Stimulated activated effector memory CD8-positive, alpha-beta T cell treated with anti-CD3 and anti-CD28 coated beads, Interleukin-12 subunit alpha, Interleukin-12 subunit beta, amount 100 ng/mL, for 72 hours (primary cell): ENCODE data around the gene PRDM16.

Experiments used
- ATAC-seq: fragments of 150-1000 bp; cut with Tn5 transposase; 2 replicates; pipeline ENCODE4 v1.10.0; 2021
- DNase-seq, 2 donors: peaks; one replicate each; pipeline ENCODE4 v3.0.0; 2021 to 2022; ENCODE audit warnings: low spot score in 2 of 2
- H3K27ac Mint-ChIP-seq: one replicate; pipeline ENCODE4 v1.8.0; 2022; ENCODE audit warnings: mild to moderate bottlenecking, mixed read lengths
- H3K36me3 Mint-ChIP-seq: one replicate; pipeline ENCODE4 v1.8.0; 2022; ENCODE audit warnings: mild to moderate bottlenecking, mixed read lengths
- H3K4me1 Mint-ChIP-seq: one replicate; pipeline ENCODE4 v1.8.0; 2022; ENCODE audit warnings: mixed read lengths
- H3K4me3 Mint-ChIP-seq: one replicate; pipeline ENCODE4 v1.8.0; 2022; ENCODE audit warnings: mild to moderate bottlenecking, mixed read lengths
- H3K9me3 Mint-ChIP-seq: one replicate; pipeline ENCODE4 v1.8.0; 2022; ENCODE audit warnings: mixed read lengths

The PRDM16 gene

DNA sequence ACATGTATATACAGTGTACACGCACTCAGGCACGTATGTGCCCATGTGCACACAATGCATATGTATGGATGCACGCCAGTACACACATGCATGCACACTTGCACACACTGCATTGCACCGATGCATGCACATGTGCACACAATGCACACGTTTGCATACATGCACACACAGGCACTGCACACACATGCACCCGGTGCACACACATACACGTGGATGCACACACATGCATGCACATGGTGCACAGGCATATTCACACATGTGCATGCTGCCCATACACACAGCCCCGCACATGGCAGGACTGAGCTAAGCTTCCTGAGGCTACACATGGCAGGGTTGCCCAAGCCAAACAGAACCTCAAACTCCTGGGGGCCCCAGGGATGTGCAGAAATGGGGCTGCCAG, 405.0 kb downstream of the PRDM16 start:
- DNase-seq: no peak
- peaks cover 8% of the 10 kb centered on the region for H3K4me1 Mint-ChIP-seq
- no peaks in the 10 kb centered on the region for H3K9me3 Mint-ChIP-seq

DNA sequence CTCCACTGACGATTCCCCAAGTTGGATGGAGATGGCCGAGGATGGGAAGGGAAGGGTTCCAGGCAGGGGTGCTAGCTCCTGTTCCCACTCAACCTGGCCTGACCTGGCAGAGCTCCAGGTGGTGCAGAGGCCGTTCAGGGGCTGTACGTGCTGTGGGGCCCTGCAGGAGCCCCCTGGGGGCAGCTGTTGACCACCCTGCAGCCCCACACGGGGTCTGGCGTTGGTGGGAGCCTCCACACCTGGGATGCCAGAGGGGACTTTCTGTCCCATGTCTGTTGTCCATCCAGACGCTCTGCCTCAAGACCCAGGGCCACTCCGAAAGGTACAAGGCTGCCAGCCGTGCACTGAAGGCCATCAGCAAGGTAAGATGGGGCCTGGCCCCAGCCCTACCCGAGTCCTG, 405.4 kb downstream of the PRDM16 start:
- no peaks in the 10 kb centered on the region for H3K9me3 Mint-ChIP-seq
- H3K4me3 Mint-ChIP-seq: no peak overlapping the region
- DNase-seq (no peak), ATAC-seq (no peak)
- no peaks in the 10 kb centered on the region for H3K36me3 Mint-ChIP-seq
- no peak overlapping the region for H3K27ac Mint-ChIP-seq
- H3K4me1 Mint-ChIP-seq: peaks cover 8% of the 10 kb centered on the region

More for the DNA sequence above, 405.0 kb downstream of the PRDM16 start:
- H3K36me3 Mint-ChIP-seq: no peaks in the 10 kb centered on the region
- no peak overlapping the region for H3K4me3 Mint-ChIP-seq
- no peak for ATAC-seq
- no peak overlapping the region for H3K27ac Mint-ChIP-seq

DNA sequence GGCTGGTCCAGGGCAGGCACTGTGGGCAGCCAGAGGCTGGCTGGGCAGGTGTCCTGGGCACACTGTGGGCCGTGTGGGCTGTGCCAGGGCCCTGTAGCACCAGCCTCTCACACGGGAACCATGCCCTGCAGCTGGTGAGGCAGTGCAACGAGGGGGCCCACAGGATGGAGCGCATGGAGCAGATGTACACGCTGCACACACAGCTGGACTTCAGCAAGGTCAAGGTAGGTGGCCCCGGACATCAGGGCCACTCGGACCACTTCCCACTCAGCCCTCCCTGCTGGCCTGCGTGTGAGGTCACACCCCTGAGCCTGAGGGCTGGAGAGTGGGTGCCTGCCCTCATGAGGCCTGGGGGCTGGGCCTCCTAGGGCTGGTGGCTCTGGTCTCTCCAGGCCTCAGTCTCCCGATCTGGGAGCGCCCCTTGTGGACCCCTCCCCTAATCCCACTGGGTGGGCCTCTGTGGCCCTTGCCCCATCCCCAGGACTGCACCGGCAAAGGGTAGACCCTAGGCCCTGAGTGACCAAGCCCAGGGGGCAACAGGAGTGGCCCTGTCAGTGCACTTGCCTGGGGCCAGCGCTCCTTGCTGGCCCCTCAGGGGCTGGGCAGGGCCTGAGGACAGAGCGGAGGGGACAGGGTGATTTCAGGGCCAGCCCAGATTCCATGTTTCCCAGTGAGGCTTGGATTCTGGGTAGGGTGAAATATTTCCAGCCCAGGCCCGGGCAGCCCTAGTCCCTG, 407.0 kb downstream of the PRDM16 start:
- Mint-ChIP-seq H3K36me3 (no peaks in the 10 kb centered on the region), H3K9me3 (no peaks in the 10 kb centered on the region), H3K4me1 (no peaks in the 10 kb centered on the region), H3K27ac (no peak overlapping the region), H3K4me3 (no peak overlapping the region)
- ATAC-seq: no peak
- no peak for DNase-seq

GRCh38 chr1:3476666-3477065, 407.7 kb downstream of the PRDM16 start:
- Mint-ChIP-seq H3K36me3 (no peaks in the 10 kb centered on the region), H3K4me1 (no peaks in the 10 kb centered on the region), H3K27ac (no peak overlapping the region), H3K9me3 (no peaks in the 10 kb centered on the region), H3K4me3 (no peak overlapping the region)
- ATAC-seq (no peak), DNase-seq (no peak)

DNA sequence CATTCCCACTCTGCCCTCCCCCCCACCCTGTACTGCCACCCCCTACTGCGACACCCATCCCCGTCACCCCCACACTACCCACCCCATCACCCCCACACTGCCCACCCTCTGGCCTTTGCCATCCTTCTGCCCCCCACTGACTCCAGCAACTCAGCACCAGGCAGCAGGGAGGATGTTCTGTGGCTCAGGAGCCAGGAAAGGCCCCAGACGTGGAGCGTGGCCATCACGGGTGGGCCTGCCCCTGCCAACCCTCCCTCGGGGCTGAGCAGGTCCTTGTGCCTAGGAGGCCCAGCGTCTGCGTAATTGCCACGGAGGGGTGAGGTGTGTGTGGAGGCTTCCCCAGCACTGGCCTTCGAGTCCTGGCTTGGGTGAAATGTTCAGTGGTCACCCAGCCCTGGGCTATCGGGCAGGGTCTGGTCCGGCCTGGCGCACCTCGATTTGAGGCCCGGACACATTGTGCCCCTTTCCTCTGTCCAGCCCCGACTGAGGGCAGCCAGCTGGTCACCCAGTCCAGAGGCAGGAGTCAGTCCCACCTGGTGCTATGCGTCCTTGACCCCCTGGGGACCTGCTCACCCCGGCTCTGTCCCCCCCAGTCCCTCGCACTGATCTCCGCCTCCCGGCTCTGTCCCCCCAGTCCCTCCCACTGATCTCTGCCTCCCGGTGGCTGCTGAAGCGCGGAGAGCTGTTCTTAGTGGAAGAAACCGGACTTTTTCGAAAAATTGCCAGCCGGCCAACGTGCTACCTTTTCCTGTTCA, 408.4 kb downstream of the PRDM16 start:
- ATAC-seq (no peak), DNase-seq (no peak)
- Mint-ChIP-seq H3K4me1 (no peaks in the 10 kb centered on the region), H3K4me3 (no peak overlapping the region), H3K9me3 (no peaks in the 10 kb centered on the region), H3K36me3 (no peaks in the 10 kb centered on the region), H3K27ac (no peak overlapping the region)

GRCh38 chr1:3478187-3478586, 409.2 kb downstream of the PRDM16 start:
- Mint-ChIP-seq H3K4me1 (no peaks in the 10 kb centered on the region), H3K9me3 (no peaks in the 10 kb centered on the region), H3K36me3 (no peaks in the 10 kb centered on the region), H3K4me3 (no peak overlapping the region), H3K27ac (no peak overlapping the region)
- DNase-seq (no peak), ATAC-seq (no peak)

DNA sequence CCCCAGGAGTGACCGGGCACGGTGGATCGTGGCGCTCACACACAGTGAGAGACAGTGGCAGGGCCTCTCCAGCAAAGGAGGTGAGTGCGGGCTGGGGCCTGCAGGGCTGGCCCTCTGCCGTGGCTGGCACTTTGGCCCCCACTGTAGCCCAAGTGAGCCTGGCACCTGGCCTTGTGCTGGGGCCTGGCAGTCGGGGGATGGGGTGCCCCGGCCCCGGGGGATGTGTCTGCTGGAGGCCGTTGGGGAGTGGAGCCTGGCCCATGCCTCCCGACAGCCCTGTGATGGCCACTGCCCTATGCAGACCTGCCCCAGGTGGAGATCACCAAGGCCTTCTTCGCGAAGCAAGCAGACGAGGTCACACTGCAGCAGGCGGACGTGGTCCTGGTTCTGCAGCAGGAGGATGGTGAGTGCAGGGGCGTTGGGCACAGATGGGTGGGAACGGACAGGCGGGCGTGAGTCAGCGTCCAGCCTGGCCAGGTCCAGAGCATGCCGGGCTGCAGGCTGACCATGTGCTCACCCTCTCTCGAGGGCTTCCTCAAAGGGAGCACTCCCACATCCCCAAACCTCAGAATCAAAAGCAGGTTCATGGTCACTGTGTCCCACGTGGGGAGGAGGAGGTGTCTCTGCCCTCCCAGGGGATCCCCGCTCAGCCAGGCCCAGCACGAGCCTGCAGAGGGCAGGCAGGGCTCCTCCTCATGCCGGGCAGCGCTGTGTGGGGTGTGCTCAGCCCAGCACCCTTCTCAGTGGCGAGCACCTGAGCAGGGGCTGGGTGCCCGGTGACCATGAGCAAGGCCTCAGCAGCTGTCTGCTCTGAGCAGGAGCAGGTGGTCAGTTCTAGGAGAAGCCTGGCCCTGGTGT, 410.7 kb downstream of the PRDM16 start:
- Mint-ChIP-seq H3K36me3 (no peaks in the 10 kb centered on the region), H3K4me3 (no peak overlapping the region), H3K9me3 (no peaks in the 10 kb centered on the region), H3K4me1 (no peaks in the 10 kb centered on the region), H3K27ac (no peak overlapping the region)
- DNase-seq (no peak), ATAC-seq (no peak)

DNA sequence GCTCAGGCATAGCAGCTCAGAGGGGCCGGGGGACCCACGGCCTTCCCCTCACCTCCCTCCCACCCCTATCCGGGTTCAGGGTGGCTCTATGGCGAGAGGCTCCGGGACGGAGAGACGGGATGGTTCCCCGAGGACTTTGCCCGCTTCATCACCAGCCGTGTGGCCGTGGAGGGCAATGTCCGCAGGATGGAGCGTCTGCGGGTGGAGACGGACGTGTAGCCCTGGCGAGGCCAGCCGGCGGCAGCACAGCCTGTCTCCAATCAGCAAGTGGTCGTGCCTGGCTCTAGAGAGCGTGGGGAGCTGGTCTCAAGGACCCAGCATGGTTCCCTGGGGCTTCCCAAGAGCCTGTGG, 411.3 kb downstream of the PRDM16 start:
- H3K36me3 Mint-ChIP-seq: no peaks in the 10 kb centered on the region
- H3K27ac Mint-ChIP-seq: no peak overlapping the region
- no peak overlapping the region for H3K4me3 Mint-ChIP-seq
- H3K4me1 Mint-ChIP-seq: no peaks in the 10 kb centered on the region
- no peak for ATAC-seq
- H3K9me3 Mint-ChIP-seq: no peaks in the 10 kb centered on the region
- DNase-seq: no peak

DNA sequence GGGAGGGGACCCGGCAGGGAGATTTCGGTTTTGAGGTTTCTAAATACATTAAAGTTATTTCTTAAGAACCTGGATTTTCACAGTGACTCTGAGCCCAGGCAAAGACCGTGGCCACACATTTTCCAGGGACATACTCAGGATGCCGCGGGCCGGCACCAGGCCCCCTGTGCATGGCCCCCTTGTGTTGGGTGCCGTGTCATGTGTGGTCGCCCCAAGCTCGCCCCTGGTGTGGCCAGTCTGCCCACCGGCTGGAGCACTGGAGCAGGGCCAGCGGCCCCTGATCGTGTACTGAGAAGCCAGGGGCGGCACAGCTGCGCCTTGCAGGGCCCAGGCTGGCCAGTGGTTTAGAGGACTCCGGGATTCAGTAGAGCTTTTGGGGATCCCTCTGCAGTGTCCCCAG, 412.0 kb downstream of the PRDM16 start:
- ATAC-seq: no peak
- no peak overlapping the region for H3K27ac Mint-ChIP-seq

DNA sequence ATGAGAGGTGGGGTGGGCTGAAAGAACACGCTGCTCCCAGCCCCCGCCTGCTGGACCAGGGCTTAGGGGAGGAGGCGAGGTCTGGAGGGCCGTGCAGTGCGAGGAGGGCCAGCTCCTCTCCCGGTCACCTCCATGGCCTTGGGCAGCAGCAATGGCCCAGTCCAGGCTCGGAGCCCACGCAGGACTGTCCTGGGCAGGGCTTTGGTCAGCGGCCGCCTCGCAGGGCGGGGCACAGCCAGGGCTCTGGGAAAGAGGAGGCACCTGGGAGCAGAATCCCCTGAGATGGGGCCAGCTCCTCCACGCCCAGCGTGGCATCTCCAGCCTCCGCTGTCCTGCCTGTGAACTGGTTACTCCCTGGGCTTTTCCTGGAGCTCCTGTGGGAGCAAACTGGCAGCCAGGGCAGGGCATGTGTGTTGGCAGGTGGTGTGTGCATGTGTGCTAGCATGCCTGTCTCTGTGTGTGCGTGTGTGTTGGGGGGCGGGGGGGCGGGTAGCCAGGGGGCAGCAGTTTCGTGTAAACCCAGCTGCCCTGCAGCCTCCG, 412.9 kb downstream of the PRDM16 start:
- DNase-seq (no peak), ATAC-seq (no peak)
- Mint-ChIP-seq H3K9me3 (no peaks in the 10 kb centered on the region), H3K4me3 (no peak overlapping the region), H3K4me1 (no peaks in the 10 kb centered on the region), H3K36me3 (no peaks in the 10 kb centered on the region), H3K27ac (no peak overlapping the region)

More for the DNA sequence above, 412.0 kb downstream of the PRDM16 start:
- Mint-ChIP-seq H3K4me3 (no peak overlapping the region), H3K36me3 (no peaks in the 10 kb centered on the region), H3K9me3 (no peaks in the 10 kb centered on the region), H3K4me1 (no peaks in the 10 kb centered on the region)
- no peak for DNase-seq

DNA sequence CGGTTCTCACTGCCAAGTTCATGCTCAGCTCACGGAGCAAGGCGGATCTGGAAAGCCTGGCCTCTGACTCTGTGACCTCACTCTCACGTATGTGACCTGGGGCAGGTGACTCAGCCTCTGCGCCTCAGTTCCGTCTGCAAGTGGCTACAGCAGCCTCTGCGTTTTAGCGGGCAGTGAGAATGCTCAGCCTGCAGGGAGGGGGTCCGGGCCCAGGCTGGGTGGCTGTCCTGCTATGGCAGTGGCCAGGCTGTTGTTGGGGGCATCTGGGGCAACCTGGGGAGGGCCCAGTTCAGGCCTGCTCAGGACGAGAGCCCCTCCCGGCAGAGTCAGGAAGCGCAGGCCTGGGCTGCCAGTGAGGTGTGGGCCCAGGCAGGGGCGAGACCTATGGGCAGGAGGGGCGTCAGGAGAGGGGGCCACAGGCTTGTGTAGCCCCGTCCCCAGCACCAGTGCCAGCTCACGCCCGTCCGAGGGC, 413.4 kb downstream of the PRDM16 start:
- no peaks in the 10 kb centered on the region for H3K9me3 Mint-ChIP-seq
- no peaks in the 10 kb centered on the region for H3K36me3 Mint-ChIP-seq
- no peak overlapping the region for H3K4me3 Mint-ChIP-seq
- ATAC-seq: peak; percentile 35
- DNase-seq: no peak
- H3K4me1 Mint-ChIP-seq: no peaks in the 10 kb centered on the region
- no peak overlapping the region for H3K27ac Mint-ChIP-seq

DNA sequence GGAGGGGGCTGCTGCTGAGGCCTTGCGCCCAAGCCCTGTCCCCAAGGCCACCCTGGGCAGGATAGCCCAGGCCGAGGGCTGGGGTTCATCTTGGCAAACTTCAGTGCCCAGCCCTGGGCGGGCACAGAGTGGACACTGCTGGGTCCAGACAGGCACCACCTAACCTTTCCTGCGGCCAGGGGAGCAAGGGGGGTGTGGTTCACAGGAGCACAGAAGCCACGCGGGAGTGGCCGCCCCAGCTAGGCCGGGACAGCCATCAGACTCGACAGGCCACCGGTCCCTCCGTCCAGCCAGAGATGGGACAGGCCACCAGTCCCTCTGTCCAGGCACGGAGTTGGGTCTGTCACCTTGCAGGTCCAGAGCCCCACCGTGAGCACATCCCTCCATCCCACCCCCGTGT, 414.4 kb downstream of the PRDM16 start:
- H3K4me1 Mint-ChIP-seq: no peaks in the 10 kb centered on the region
- DNase-seq: no peak
- no peaks in the 10 kb centered on the region for H3K9me3 Mint-ChIP-seq
- H3K36me3 Mint-ChIP-seq: no peaks in the 10 kb centered on the region
- no peak overlapping the region for H3K27ac Mint-ChIP-seq
- no peak for ATAC-seq
- no peak overlapping the region for H3K4me3 Mint-ChIP-seq

GRCh38 chr1:3483801-3484444, 414.9 kb downstream of the PRDM16 start:
- DNase-seq: peak; percentile 43 to 74
- H3K36me3 Mint-ChIP-seq: peaks cover 2% of the 10 kb centered on the region
- H3K9me3 Mint-ChIP-seq: peaks cover 2% of the 10 kb centered on the region
- no peak overlapping the region for H3K4me3 Mint-ChIP-seq
- H3K27ac Mint-ChIP-seq: no peak overlapping the region
- peak; percentile 38 for ATAC-seq
- H3K4me1 Mint-ChIP-seq: no peaks in the 10 kb centered on the region

DNA sequence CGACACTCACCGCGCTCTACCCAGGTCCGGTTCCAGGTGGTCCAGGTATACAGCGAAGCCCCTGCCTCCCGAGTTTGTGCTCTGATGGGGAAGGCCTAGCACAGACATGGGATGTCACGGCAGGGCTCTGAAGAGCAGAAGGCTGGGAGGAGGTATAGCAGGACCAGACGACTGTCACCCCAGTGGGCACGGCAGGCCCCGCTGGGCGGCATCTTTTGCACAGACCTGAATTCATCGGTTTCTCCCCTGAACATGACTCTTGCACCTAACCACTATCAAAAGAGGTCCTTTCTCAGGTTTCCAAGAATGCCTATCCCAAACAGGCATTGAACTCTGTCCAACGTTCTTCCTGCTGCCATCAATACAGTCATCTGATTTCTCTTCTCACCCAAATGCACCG, 416.0 kb downstream of the PRDM16 start:
- no peak overlapping the region for H3K4me3 Mint-ChIP-seq
- H3K27ac Mint-ChIP-seq: no peak overlapping the region
- peaks cover 7% of the 10 kb centered on the region for H3K36me3 Mint-ChIP-seq
- DNase-seq (no peak), ATAC-seq (no peak)
- H3K4me1 Mint-ChIP-seq: no peaks in the 10 kb centered on the region
- peaks cover 4% of the 10 kb centered on the region for H3K9me3 Mint-ChIP-seq
